Activated T-helper 1 cell treated with anti-CD3 and anti-CD28 coated beads, Interleukin-12 subunit alpha, Interleukin-12 subunit beta, Interleukin-2, Interleukin-4 antibody, amounts not matched to agents 30 ng/mL and 10 ng/mL and 1 ng/mL, durations not matched to agents 14 hours and 24 hours and 36 hours (primary cell): ENCODE results near the gene GRPEL2. TPM values are rescaled to one million over a fixed set of nuclear protein-coding genes. Genes with fewer than 3 reads are reported as not detected.

Experiments used
- DNase-seq: peaks from one replicate; pipeline ENCODE4 v3.0.0; 2021; ENCODE audit warnings: low spot score
- H3K27ac Mint-ChIP-seq: one replicate; pipeline ENCODE4 v1.8.0; 2021; ENCODE audit warnings: mild to moderate bottlenecking, mixed read lengths
- H3K27me3 Mint-ChIP-seq: one replicate; pipeline ENCODE4 v1.8.0; 2022; ENCODE audit warnings: mild to moderate bottlenecking, moderate library complexity, mixed read lengths; ENCODE audit not compliant: insufficient read depth
- H3K36me3 Mint-ChIP-seq: one replicate; pipeline ENCODE4 v1.8.0; 2021; ENCODE audit warnings: low read depth, mixed read lengths
- H3K4me1 Mint-ChIP-seq: one replicate; pipeline ENCODE4 v1.8.0; 2021; ENCODE audit warnings: low read depth, mixed read lengths
- H3K4me3 Mint-ChIP-seq: one replicate; pipeline ENCODE4 v1.8.0; 2021; ENCODE audit warnings: mild to moderate bottlenecking, moderate library complexity, mixed read lengths
- H3K9me3 Mint-ChIP-seq: one replicate; pipeline ENCODE4 v1.8.0; 2021; ENCODE audit warnings: mixed read lengths
- intact Hi-C: fragments of 100-400 bp; cut with micrococcal nuclease; formaldehyde crosslinking; loops from one replicate; pipeline ENCODE4 v1.15.1; 2024
- total RNA-seq: library from RNA; stranded (reverse); gene quantifications from 2 replicates; pipeline ENCODE4 v1.2.3, GENCODE V29; 2022

The GRPEL2 gene
- total RNA-seq, 1 donor from 2014 or later: 30.4 TPM

DNA sequence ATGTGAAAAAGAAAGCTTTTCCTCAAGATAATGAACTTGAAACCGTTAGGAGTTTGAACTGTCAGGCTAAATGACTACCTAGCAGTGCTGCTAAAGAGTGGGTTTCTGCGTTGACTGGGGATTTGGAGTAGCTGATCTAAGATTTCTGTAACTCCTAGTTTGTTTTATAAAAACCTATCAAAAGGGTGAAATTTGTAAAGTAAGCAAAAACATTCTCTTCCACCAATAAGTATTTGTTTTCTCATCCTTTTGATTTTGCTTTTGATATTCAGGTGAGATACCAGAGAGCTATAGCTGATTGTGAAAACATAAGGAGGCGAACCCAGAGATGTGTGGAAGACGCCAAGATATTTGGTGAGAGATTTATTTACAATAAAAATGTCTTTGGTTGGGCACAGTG is 4.1 kb downstream of the GRPEL2 start:
- Mint-ChIP-seq H3K27ac (peak overlapping the region; percentile 40), H3K4me3 (peak overlapping the region; percentile 73), H3K36me3 (peaks cover 52% of the 10 kb centered on the region), H3K4me1 (peaks cover 68% of the 10 kb centered on the region), H3K27me3 (no peaks in the 10 kb centered on the region), H3K9me3 (no peaks in the 10 kb centered on the region)
- DNase-seq: no peak
- intact Hi-C loops: loop anchor here (5.0 to 10.0 kb wide), 4 partner anchors 525 to 1165 kb away; partner anchors contain the start of genes ADRB2 and TCOF1

DNA sequence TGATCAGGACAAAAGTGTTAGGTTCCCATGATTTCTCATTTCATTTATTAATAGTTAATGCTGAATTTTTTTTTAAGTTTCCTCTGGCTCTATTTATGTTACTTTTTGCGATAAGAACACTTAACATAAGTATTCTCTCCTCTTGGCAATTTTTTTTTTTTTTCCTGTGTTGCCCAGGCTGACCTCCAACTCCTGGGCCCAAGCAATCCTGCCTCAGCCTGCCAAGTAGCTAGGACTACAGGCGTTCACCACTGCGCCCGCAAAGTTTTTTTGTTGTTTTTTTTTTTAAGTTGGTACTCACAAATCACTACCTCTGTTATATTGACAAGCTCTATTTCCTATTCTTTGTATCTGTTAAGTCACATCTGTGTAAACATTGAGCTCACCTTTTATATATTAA is 6.9 kb downstream of the GRPEL2 start:
- H3K27ac Mint-ChIP-seq: peak overlapping the region; percentile 33
- no peaks in the 10 kb centered on the region for H3K9me3 Mint-ChIP-seq

DNA sequence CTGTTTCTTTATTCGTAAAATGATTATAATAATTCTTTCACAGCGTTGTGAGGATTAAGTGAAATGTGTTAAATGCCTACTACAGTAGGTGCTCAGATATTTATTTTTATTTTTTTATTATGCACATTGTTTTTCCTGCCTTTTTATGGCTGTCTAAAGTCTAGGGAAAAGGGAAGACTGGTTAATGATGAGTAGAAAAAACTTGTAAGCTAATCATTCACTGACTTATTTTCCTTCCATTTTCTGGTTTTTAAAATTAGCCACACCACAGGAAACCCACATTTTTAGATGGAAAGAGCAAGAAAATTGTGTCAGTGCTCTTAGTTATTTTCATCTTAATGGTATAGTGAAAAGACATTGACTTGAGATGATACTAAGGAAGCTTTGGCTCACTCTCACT is 8.6 kb downstream of the GRPEL2 start:
- Mint-ChIP-seq H3K4me3 (peak overlapping the region; percentile 13), H3K4me1 (peaks cover 73% of the 10 kb centered on the region), H3K9me3 (no peaks in the 10 kb centered on the region), H3K27me3 (no peaks in the 10 kb centered on the region), H3K27ac (peak overlapping the region; percentile 74), H3K36me3 (peaks cover 56% of the 10 kb centered on the region)
- intact Hi-C loops: no loop called here
- DNase-seq: no peak

More for the DNA sequence above, 6.9 kb downstream of the GRPEL2 start:
- intact Hi-C loops: no loop called here
- no peak for DNase-seq
- Mint-ChIP-seq H3K4me1 (peaks cover 79% of the 10 kb centered on the region), H3K27me3 (no peaks in the 10 kb centered on the region), H3K4me3 (no peak overlapping the region), H3K36me3 (peaks cover 61% of the 10 kb centered on the region)

DNA sequence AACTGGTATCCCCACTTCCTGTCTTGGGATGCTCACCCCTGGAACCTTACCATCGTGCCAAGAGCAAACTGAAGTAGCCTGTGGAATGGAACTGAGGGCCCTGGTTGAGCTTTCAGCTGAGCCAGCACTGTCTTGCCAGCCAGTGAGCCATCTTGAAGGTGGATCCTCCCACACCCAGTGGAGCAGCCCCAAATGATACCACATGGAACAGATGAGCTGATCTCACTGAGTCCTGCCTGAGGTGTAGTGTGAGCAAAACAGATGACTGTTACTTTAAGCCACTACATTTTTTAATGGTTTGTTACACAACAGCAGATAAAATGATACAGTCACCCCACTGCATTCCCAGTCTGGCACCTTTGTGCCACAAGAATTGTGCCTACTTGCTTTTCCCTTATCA is 10.4 kb downstream of the GRPEL2 start:
- Mint-ChIP-seq H3K4me1 (peaks cover 78% of the 10 kb centered on the region), H3K27me3 (no peaks in the 10 kb centered on the region), H3K9me3 (no peaks in the 10 kb centered on the region), H3K27ac (peak overlapping the region; percentile 74), H3K36me3 (peaks cover 50% of the 10 kb centered on the region), H3K4me3 (peak overlapping the region; percentile 35)
- intact Hi-C loops: loop anchor here (5.0 kb wide), 2 partner anchors 548 to 1727 kb away; partner anchors contain the start of gene TNIP1
- no peak for DNase-seq

- DNase-seq: no peak
Observed at GRCh38 chr5:149356391-149356790, 11.1 kb downstream of the GRPEL2 start.

GRCh38 chr5:149357370-149358293 is 12.3 kb downstream of the GRPEL2 start, which contains the start of gene PCYOX1L:
TSS of gene PCYOX1L (plus strand) at chr5:149358046. CDS start at chr5:149358069, 23 bp downstream.
- DNase-seq: peak; percentile 97
- Mint-ChIP-seq H3K27me3 (no peaks in the 10 kb centered on the region), H3K4me3 (peak within 1 kb of the TSS; percentile 93), H3K36me3 (peaks cover 33% of the 10 kb centered on the region), H3K9me3 (no peaks in the 10 kb centered on the region), H3K4me1 (peaks cover 67% of the 10 kb centered on the region), H3K27ac (peak within 1 kb of the TSS; percentile 84)
- intact Hi-C loops: loop anchor here (1.0 to 5.0 kb wide), 7 partner anchors 10 to 1725 kb away; partner anchors contain the start of genes CSNK1A1, GRPEL2, SLC26A2 and TNIP1

More at GRCh38 chr5:149356391-149356790, 11.1 kb downstream of the GRPEL2 start:
- Mint-ChIP-seq H3K4me1 (peaks cover 75% of the 10 kb centered on the region), H3K4me3 (peak overlapping the region; percentile 41), H3K27ac (peak overlapping the region; percentile 64), H3K36me3 (peaks cover 45% of the 10 kb centered on the region), H3K9me3 (no peaks in the 10 kb centered on the region), H3K27me3 (no peaks in the 10 kb centered on the region)
- intact Hi-C loops: loop anchor here (5.0 kb wide), 2 partner anchors 549 to 1726 kb away; partner anchors contain the start of gene TNIP1

DNA sequence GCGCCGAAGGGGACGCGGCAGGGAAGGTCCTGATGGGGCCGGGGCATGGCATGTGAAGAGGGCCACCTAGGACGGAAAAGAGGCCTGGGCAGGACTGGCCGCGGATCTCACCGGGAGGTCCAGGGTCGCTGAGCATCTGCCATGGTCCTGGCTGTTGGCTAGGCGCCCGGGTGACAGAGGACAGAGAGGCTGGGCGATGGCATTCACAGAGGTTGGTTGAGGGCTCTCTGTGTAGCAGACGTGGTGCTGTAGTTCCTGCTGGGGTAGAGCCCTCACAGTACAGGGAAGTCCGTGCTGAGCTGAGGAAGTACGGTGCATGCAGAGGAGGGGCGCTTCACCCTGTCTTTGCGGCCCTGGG is 13.0 kb downstream of the GRPEL2 start:
- intact Hi-C loops: loop anchor here (1.0 to 5.0 kb wide), 4 partner anchors 9 to 1724 kb away; partner anchors contain the start of genes SLC26A2 and TNIP1
- H3K36me3 Mint-ChIP-seq: peaks cover 34% of the 10 kb centered on the region
- peak overlapping the region; percentile 84 for H3K27ac Mint-ChIP-seq
- H3K27me3 Mint-ChIP-seq: no peaks in the 10 kb centered on the region
- H3K4me3 Mint-ChIP-seq: peak overlapping the region; percentile 93
- no peaks in the 10 kb centered on the region for H3K9me3 Mint-ChIP-seq
- peaks cover 63% of the 10 kb centered on the region for H3K4me1 Mint-ChIP-seq
- peak; percentile 17 for DNase-seq

GRCh38 chr5:149358868-149359495 is 13.7 kb downstream of the GRPEL2 start:
- no peak for DNase-seq
- Mint-ChIP-seq H3K27ac (peak overlapping the region; percentile 84), H3K36me3 (peaks cover 30% of the 10 kb centered on the region), H3K27me3 (no peaks in the 10 kb centered on the region), H3K9me3 (no peaks in the 10 kb centered on the region), H3K4me1 (peaks cover 58% of the 10 kb centered on the region), H3K4me3 (peak overlapping the region; percentile 93)
- intact Hi-C loops: loop anchor here (1.0 to 5.0 kb wide), 4 partner anchors 8 to 1723 kb away; partner anchors contain the start of genes SLC26A2 and TNIP1

- peak overlapping the region; percentile 72 for H3K4me3 Mint-ChIP-seq
- DNase-seq: no peak
- peaks cover 49% of the 10 kb centered on the region for H3K4me1 Mint-ChIP-seq
- peak overlapping the region; percentile 33 for H3K27ac Mint-ChIP-seq
- no peaks in the 10 kb centered on the region for H3K27me3 Mint-ChIP-seq
- intact Hi-C loops: no loop called here
- no peaks in the 10 kb centered on the region for H3K9me3 Mint-ChIP-seq
- H3K36me3 Mint-ChIP-seq: peaks cover 19% of the 10 kb centered on the region
Observed at GRCh38 chr5:149360272-149360671, 15.0 kb downstream of the GRPEL2 start.

GRCh38 chr5:149362541-149362940 is 17.2 kb downstream of the GRPEL2 start:
- peaks cover 30% of the 10 kb centered on the region for H3K4me1 Mint-ChIP-seq
- H3K27ac Mint-ChIP-seq: no peak overlapping the region
- peaks cover 12% of the 10 kb centered on the region for H3K36me3 Mint-ChIP-seq
- no peaks in the 10 kb centered on the region for H3K27me3 Mint-ChIP-seq
- DNase-seq: no peak
- H3K9me3 Mint-ChIP-seq: no peaks in the 10 kb centered on the region
- no peak overlapping the region for H3K4me3 Mint-ChIP-seq
- intact Hi-C loops: no loop called here

DNA sequence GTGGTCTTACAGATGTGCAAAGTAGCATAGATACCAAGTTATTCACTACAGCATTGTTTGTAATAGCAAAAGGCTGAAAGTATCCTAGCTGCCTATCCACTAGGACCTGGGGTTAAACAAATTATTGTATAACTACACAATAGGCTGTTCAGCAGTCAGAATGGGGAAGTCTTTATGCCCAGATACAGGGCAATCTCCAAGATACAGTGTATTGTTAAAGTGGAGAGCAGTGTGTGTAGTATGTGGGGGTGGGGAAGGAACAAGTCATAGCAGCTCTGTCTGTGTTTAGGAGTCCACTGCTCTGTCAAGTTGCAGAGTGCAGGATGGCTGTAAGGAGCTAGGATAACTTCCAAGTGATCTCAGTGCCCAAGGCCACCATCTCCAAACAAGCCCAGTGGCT is 18.1 kb downstream of the GRPEL2 start:
- Mint-ChIP-seq H3K4me3 (no peak overlapping the region), H3K9me3 (no peaks in the 10 kb centered on the region), H3K27me3 (no peaks in the 10 kb centered on the region), H3K36me3 (peaks cover 12% of the 10 kb centered on the region), H3K27ac (no peak overlapping the region), H3K4me1 (peaks cover 27% of the 10 kb centered on the region)
- DNase-seq: no peak
- intact Hi-C loops: no loop called here

- Mint-ChIP-seq H3K36me3 (peaks cover 14% of the 10 kb centered on the region), H3K27ac (no peak overlapping the region), H3K27me3 (peaks cover under 1% of the 10 kb centered on the region), H3K4me1 (peaks cover 22% of the 10 kb centered on the region), H3K4me3 (no peak overlapping the region), H3K9me3 (no peaks in the 10 kb centered on the region)
- intact Hi-C loops: no loop called here
- no peak for DNase-seq
Observed at GRCh38 chr5:149363936-149364335, 18.6 kb downstream of the GRPEL2 start.
